Liver (tissue), 9 donors: ENCODE measurements around the gene CAB39. TPM values are rescaled to one million over a fixed set of nuclear protein-coding genes. Genes with fewer than 3 reads are reported as not detected.

ENCODE experiments used
- DNase-seq: peaks from one replicate; pipeline ENCODE4 v3.0.0-alpha.2; 2017; ENCODE audit warnings: low spot score
- H3K27ac ChIP-seq, 2 donors: one replicate each; pipeline ENCODE4 v1.7.0; 2013; ENCODE audit warnings: inconsistent platforms in 2 of 2, low read length in 2 of 2, control low read depth in 1 of 2, low read depth in 1 of 2, mild to moderate bottlenecking in 1 of 2
- H3K27me3 ChIP-seq, 4 donors: one replicate each; pipeline versions ENCODE4 v1.6.1 to v1.7.0; 2013; ENCODE audit warnings: low read length in 3 of 4, inconsistent platforms in 1 of 4, mild to moderate bottlenecking in 1 of 4, moderate library complexity in 1 of 4; ENCODE audit not compliant: control insufficient read depth in 4 of 4, insufficient read depth in 4 of 4
- H3K36me3 ChIP-seq, 4 donors: one replicate each; pipeline versions ENCODE4 v1.6.1 to v1.7.0; 2013; ENCODE audit warnings: low read length in 3 of 4, mild to moderate bottlenecking in 3 of 4, low read depth in 1 of 4, moderate library complexity in 1 of 4; ENCODE audit not compliant: control insufficient read depth in 4 of 4, insufficient read depth in 3 of 4
- H3K4me1 ChIP-seq, 4 donors: one replicate each; pipeline versions ENCODE4 v1.6.1 to v1.7.0; 2013; ENCODE audit warnings: low read length in 3 of 4, mild to moderate bottlenecking in 3 of 4, moderate library complexity in 1 of 4; ENCODE audit not compliant: control insufficient read depth in 4 of 4, insufficient read depth in 4 of 4
- H3K4me3 ChIP-seq, 3 donors: one replicate each; pipeline versions ENCODE4 v1.6.1 to v1.7.0; 2013; ENCODE audit warnings: low read length in 3 of 3, control low read depth in 1 of 3, low read depth in 1 of 3, mild to moderate bottlenecking in 1 of 3
- H3K9ac ChIP-seq, 2 donors: one replicate each; pipeline ENCODE4 v1.7.0; 2013; ENCODE audit warnings: low read length in 2 of 2, mild to moderate bottlenecking in 2 of 2, moderate library complexity in 2 of 2, control low read depth in 1 of 2, low read depth in 1 of 2
- H3K9me3 ChIP-seq, 4 donors: one replicate each; pipeline versions ENCODE4 v1.6.1 to v1.7.0; 2013; ENCODE audit warnings: low read length in 3 of 4; ENCODE audit not compliant: control insufficient read depth in 4 of 4
- EGR1 ChIP-seq, 2 donors: IDR thresholded peaks; 2 replicates each; pipeline ENCODE4 v1.6.1; 2016 to 2018; ENCODE audit warnings: antibody characterized with exemption in 2 of 2, low read depth in 2 of 2
- FOXA1 ChIP-seq: IDR thresholded peaks from 2 replicates; pipeline ENCODE4 v1.6.1; 2016; ENCODE audit warnings: antibody characterized with exemption
- FOXA2 ChIP-seq: IDR thresholded peaks from 2 replicates; pipeline ENCODE4 v1.6.1; 2016; ENCODE audit warnings: antibody characterized with exemption
- GABPA ChIP-seq, 2 donors: IDR thresholded peaks in 1 of 2; conservative IDR thresholded peaks in 1 of 2; 2 replicates each; pipeline ENCODE4 v1.6.1; 2016; ENCODE audit warnings: antibody characterized with exemption in 2 of 2, mild to moderate bottlenecking in 1 of 2, moderate library complexity in 1 of 2
- HNF4A ChIP-seq, 2 donors: conservative IDR thresholded peaks; 2 replicates each; pipeline ENCODE4 v1.6.1; 2016; ENCODE audit warnings: antibody characterized with exemption in 2 of 2, mild to moderate bottlenecking in 2 of 2
- HNF4G ChIP-seq: IDR thresholded peaks from 2 replicates; pipeline ENCODE4 v1.6.1; 2016; ENCODE audit warnings: antibody characterized with exemption
- JUND ChIP-seq, 2 donors: IDR thresholded peaks; 2 replicates each; pipeline ENCODE4 v1.6.1; 2016; ENCODE audit warnings: antibody characterized with exemption in 2 of 2
- NR2F2 ChIP-seq: IDR thresholded peaks from 2 replicates; pipeline ENCODE4 v1.6.1; 2016; ENCODE audit warnings: antibody characterized with exemption
- RAD21 ChIP-seq, 2 donors: IDR thresholded peaks; 2 replicates each; pipeline ENCODE4 v1.6.1; 2016; ENCODE audit warnings: antibody characterized with exemption in 2 of 2, mild to moderate bottlenecking in 2 of 2
- RXRA ChIP-seq, 2 donors: IDR thresholded peaks; 2 replicates each; pipeline ENCODE4 v1.6.1; 2017 to 2018; ENCODE audit warnings: antibody characterized with exemption in 2 of 2, mild to moderate bottlenecking in 1 of 2
- SP1 ChIP-seq: IDR thresholded peaks from 2 replicates; pipeline ENCODE4 v1.6.1; 2018; ENCODE audit warnings: antibody characterized with exemption, mild to moderate bottlenecking
- TAF1 ChIP-seq: conservative IDR thresholded peaks from 2 replicates; pipeline ENCODE4 v1.6.1; 2016; ENCODE audit warnings: antibody characterized with exemption, mild to moderate bottlenecking
- YY1 ChIP-seq: IDR thresholded peaks from 2 replicates; pipeline ENCODE4 v1.6.1; 2016; ENCODE audit warnings: antibody characterized with exemption, mild to moderate bottlenecking
- WGBS: extraction: QIAGEN DNeasy Blood & Tissue Kit; methylation state at CpG from one replicate; pipeline ENCODE4 v1.1.7; 2013; 5-methylcytosine and 5-hydroxymethylcytosine counted together
- polyA plus RNA-seq, 2 donors: library from polyadenylated mRNA; stranded (reverse) in 1 of 2; unstranded in 1 of 2; fragments of 200-250 nt in 1 of 2; fragments of >200 nt in 1 of 2; fragmentation: Nextera tagmentation in 1 of 2; extraction: Ambion mirVana in 1 of 2; gene quantifications; one replicate each; pipeline versions ENCODE4 v1.2.1 to v1.2.3, GENCODE V29; 2013 to 2015
- total RNA-seq, 2 donors: library from RNA; depleted of rRNA; stranded (reverse); fragments of >200 nt; gene quantifications; one replicate each; pipeline ENCODE4 v1.2.3, GENCODE V29; 2014
- TF ChIP-seq, protein P1 (sequence below): fragments of 150-350 bp; IDR thresholded peaks from 2 replicates; pipeline ENCODE4 v1.5.1; 2017; ENCODE audit warnings: improper control_type of control experiment, low read depth, low read length; ENCODE audit not compliant: missing input control
- TF ChIP-seq, protein P2 (sequence below): IDR thresholded peaks from 2 replicates; pipeline ENCODE4 v1.6.1; 2016; ENCODE audit warnings: antibody characterized with exemption
- TF ChIP-seq, protein P3 (sequence below): IDR thresholded peaks from 2 replicates; pipeline ENCODE4 v1.6.1; 2016; ENCODE audit warnings: antibody characterized with exemption
- TF ChIP-seq, protein P4 (sequence below): IDR thresholded peaks from 2 replicates; pipeline ENCODE4 v1.6.1; 2016; ENCODE audit warnings: antibody characterized with exemption, mild to moderate bottlenecking
- TF ChIP-seq, protein P5 (sequence below): IDR thresholded peaks from 2 replicates; pipeline ENCODE4 v1.6.1; 2016; ENCODE audit warnings: antibody characterized with exemption
- donor health status: healthy.
- donor health status: healthy.
- donor health status: healthy.
- donor health status: healthy.
- donor health status: healthy.

Gene CAB39
- total and polyA plus RNA-seq, 4 donors = 9.2 to 39.8 (median 26.5) TPM

DNA sequence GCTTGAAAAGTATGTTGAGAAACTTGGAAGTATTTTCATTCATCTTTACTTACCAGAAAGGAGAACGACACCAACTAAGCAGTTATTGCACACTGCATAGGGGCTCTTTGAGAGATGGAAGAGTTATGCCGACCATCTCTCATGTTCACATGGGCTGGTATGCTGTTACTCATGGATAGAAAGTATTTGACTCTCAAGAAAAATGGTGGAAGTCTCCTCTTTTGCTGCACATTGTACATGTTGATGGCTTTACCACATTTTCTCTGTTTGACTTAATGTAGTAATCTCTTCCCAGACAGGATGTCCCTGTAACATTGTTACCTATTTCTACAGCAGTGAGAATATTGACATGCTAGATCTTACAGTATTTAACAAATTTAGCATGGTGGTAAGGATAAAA, 23.2 kb downstream of the CAB39 start:
- Histone ChIP-seq H3K9ac (no peak overlapping the region), H3K36me3 (no peaks in the 10 kb centered on the region), H3K27ac (no peak overlapping the region), H3K4me1 (peaks cover 7 to 30% (median 10%) of the 10 kb centered on the region in 4 donors), H3K9me3 (no peaks in the 10 kb centered on the region), H3K27me3 (no peaks in the 10 kb centered on the region), H3K4me3 (no peak overlapping the region)
- DNase-seq = no peak
- 95% methylated on average over 2 of the region's 2 CpGs for WGBS
- TF ChIP-seq GABPA (IDR thresholded peaks at IDR 0.05 in 1 of 2, conservative IDR thresholded peaks at IDR 0.05 in 1 of 2) (no peak), EGR1 (IDR thresholded peaks at IDR 0.05; ENCODE audit: low read depth in 2 of 2) (no peak), JUND (IDR thresholded peaks at IDR 0.05) (no peak), FOXA2 (no peak), HNF4A (conservative IDR thresholded peaks at IDR 0.05) (no peak), FOXA1 (no peak), SP1 (no peak), RAD21 (IDR thresholded peaks at IDR 0.05) (no peak), RXRA (IDR thresholded peaks at IDR 0.05) (no peak), NR2F2 (no peak)
- TF ChIP-seq, protein P1, sequence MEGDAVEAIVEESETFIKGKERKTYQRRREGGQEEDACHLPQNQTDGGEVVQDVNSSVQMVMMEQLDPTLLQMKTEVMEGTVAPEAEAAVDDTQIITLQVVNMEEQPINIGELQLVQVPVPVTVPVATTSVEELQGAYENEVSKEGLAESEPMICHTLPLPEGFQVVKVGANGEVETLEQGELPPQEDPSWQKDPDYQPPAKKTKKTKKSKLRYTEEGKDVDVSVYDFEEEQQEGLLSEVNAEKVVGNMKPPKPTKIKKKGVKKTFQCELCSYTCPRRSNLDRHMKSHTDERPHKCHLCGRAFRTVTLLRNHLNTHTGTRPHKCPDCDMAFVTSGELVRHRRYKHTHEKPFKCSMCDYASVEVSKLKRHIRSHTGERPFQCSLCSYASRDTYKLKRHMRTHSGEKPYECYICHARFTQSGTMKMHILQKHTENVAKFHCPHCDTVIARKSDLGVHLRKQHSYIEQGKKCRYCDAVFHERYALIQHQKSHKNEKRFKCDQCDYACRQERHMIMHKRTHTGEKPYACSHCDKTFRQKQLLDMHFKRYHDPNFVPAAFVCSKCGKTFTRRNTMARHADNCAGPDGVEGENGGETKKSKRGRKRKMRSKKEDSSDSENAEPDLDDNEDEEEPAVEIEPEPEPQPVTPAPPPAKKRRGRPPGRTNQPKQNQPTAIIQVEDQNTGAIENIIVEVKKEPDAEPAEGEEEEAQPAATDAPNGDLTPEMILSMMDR = no peak
- TF ChIP-seq, protein P2, sequence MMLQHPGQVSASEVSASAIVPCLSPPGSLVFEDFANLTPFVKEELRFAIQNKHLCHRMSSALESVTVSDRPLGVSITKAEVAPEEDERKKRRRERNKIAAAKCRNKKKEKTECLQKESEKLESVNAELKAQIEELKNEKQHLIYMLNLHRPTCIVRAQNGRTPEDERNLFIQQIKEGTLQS = no peak
- TF ChIP-seq, protein P3, sequence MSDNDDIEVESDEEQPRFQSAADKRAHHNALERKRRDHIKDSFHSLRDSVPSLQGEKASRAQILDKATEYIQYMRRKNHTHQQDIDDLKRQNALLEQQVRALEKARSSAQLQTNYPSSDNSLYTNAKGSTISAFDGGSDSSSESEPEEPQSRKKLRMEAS = no peak

DNA sequence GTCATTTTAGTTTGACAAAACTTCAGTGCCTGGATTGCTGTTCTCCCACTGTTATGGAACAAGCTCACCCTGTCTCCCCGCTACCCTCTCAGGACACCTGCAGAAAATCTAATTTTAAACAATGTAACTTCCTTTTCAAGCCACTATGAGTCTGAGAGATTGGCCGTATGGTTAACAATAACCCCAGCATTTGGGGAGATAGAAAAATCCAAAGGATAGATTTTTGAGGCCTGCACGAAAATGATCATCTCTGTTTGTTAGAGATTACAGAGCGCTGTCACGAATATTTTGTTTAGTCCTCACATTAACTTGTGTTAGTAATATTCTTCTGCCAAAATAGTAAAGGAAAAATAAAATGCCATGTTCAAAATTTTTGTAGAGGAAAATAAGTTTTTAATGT, 24.7 kb downstream of the CAB39 start:
- H3K4me3 ChIP-seq = no peak overlapping the region
- no peak for TF ChIP-seq HNF4A (conservative IDR thresholded peaks at IDR 0.05)
- no peak for TF ChIP-seq HNF4G
- no peak for TF ChIP-seq FOXA2
- TF ChIP-seq EGR1 (IDR thresholded peaks at IDR 0.05; ENCODE audit: low read depth in 2 of 2) = no peak
- no peak for TF ChIP-seq JUND (IDR thresholded peaks at IDR 0.05)
- TF ChIP-seq, protein P3 = no peak
- TF ChIP-seq GABPA (IDR thresholded peaks at IDR 0.05 in 1 of 2, conservative IDR thresholded peaks at IDR 0.05 in 1 of 2) = no peak
- TF ChIP-seq, protein P1 = no peak
- no peak for TF ChIP-seq FOXA1
- TF ChIP-seq RAD21 (IDR thresholded peaks at IDR 0.05) = no peak
- no peak for TF ChIP-seq SP1
- TF ChIP-seq, protein P4, sequence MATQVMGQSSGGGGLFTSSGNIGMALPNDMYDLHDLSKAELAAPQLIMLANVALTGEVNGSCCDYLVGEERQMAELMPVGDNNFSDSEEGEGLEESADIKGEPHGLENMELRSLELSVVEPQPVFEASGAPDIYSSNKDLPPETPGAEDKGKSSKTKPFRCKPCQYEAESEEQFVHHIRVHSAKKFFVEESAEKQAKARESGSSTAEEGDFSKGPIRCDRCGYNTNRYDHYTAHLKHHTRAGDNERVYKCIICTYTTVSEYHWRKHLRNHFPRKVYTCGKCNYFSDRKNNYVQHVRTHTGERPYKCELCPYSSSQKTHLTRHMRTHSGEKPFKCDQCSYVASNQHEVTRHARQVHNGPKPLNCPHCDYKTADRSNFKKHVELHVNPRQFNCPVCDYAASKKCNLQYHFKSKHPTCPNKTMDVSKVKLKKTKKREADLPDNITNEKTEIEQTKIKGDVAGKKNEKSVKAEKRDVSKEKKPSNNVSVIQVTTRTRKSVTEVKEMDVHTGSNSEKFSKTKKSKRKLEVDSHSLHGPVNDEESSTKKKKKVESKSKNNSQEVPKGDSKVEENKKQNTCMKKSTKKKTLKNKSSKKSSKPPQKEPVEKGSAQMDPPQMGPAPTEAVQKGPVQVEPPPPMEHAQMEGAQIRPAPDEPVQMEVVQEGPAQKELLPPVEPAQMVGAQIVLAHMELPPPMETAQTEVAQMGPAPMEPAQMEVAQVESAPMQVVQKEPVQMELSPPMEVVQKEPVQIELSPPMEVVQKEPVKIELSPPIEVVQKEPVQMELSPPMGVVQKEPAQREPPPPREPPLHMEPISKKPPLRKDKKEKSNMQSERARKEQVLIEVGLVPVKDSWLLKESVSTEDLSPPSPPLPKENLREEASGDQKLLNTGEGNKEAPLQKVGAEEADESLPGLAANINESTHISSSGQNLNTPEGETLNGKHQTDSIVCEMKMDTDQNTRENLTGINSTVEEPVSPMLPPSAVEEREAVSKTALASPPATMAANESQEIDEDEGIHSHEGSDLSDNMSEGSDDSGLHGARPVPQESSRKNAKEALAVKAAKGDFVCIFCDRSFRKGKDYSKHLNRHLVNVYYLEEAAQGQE = no peak
- TF ChIP-seq, protein P5, sequence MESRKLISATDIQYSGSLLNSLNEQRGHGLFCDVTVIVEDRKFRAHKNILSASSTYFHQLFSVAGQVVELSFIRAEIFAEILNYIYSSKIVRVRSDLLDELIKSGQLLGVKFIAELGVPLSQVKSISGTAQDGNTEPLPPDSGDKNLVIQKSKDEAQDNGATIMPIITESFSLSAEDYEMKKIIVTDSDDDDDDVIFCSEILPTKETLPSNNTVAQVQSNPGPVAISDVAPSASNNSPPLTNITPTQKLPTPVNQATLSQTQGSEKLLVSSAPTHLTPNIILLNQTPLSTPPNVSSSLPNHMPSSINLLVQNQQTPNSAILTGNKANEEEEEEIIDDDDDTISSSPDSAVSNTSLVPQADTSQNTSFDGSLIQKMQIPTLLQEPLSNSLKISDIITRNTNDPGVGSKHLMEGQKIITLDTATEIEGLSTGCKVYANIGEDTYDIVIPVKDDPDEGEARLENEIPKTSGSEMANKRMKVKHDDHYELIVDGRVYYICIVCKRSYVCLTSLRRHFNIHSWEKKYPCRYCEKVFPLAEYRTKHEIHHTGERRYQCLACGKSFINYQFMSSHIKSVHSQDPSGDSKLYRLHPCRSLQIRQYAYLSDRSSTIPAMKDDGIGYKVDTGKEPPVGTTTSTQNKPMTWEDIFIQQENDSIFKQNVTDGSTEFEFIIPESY = no peak
- TF ChIP-seq TAF1 = no peak
- TF ChIP-seq YY1 = no peak
- TF ChIP-seq, protein P2 = no peak
- TF ChIP-seq NR2F2 = no peak
- no peak for TF ChIP-seq RXRA (IDR thresholded peaks at IDR 0.05)
- H3K9ac ChIP-seq = no peak overlapping the region
- no peak for DNase-seq
- H3K9me3 ChIP-seq = no peaks in the 10 kb centered on the region
- no peaks in the 10 kb centered on the region for H3K27me3 ChIP-seq
- no peak overlapping the region for H3K27ac ChIP-seq
- WGBS = 86% methylated on average over 5 of the region's 5 CpGs
- peaks cover 0 to 3% (median 0%) of the 10 kb centered on the region in 4 donors for H3K36me3 ChIP-seq
- peaks cover 7 to 30% (median 9%) of the 10 kb centered on the region in 4 donors for H3K4me1 ChIP-seq
